GM12878 (cell line): Measurements from ENCODE around the gene FGD6. TPM values are rescaled to one million over a fixed set of nuclear protein-coding genes. Genes with fewer than 3 reads are reported as not detected.

Experiments
- ATF7 ChIP-seq: fragments of 450-650 bp; IDR thresholded peaks from 2 replicates; pipeline ENCODE4 v1.6.1; 2016; ENCODE audit warnings: low read depth, mild to moderate bottlenecking
- BHLHE40 ChIP-seq, 2 experiments: fragments of 450-650 bp in 1 of 2; IDR thresholded peaks; 2 replicates each; pipeline ENCODE4 v1.6.1; 2011 to 2017; ENCODE audit warnings: low read depth in 2 of 2, borderline replicate concordance in 1 of 2, improper control_type of control experiment in 1 of 2, low read length in 1 of 2, mild to moderate bottlenecking in 1 of 2
- CEBPB ChIP-seq, 2 experiments: fragments of 150-350 bp in 1 of 2; IDR thresholded peaks; 2 replicates each; pipeline ENCODE4 v1.6.1; 2012 to 2014; ENCODE audit warnings: low read depth in 2 of 2, low read length in 2 of 2, borderline replicate concordance in 1 of 2, inconsistent platforms in 1 of 2
- E2F4 ChIP-seq: IDR thresholded peaks from 2 replicates; pipeline ENCODE4 v1.6.1; 2012; ENCODE audit warnings: low read depth, low read length, improper control_type of control experiment
- E2F8 ChIP-seq: fragments of 450-650 bp; IDR thresholded peaks from 2 replicates; pipeline ENCODE4 v1.6.1; 2018; ENCODE audit warnings: mild to moderate bottlenecking, low read depth, moderate library complexity; ENCODE audit not compliant: partially characterized antibody
- FOS ChIP-seq: IDR thresholded peaks from 3 replicates; pipeline ENCODE4 v1.6.1; 2011; ENCODE audit warnings: borderline replicate concordance; ENCODE audit not compliant: insufficient read length; ENCODE audit errors: extremely low read depth
- FOXM1 ChIP-seq: IDR thresholded peaks from 2 replicates; pipeline ENCODE4 v1.6.1; 2012; ENCODE audit warnings: low read depth, mild to moderate bottlenecking, inconsistent platforms, low read length, moderate library complexity
- KDM1A ChIP-seq: fragments of 200-600 bp; sonication (generic); IDR thresholded peaks from 2 replicates; pipeline ENCODE4 v1.6.1; 2016; ENCODE audit warnings: borderline replicate concordance
- MYC ChIP-seq: IDR thresholded peaks from 2 replicates; pipeline ENCODE4 v1.6.1; 2011; ENCODE audit warnings: mild to moderate bottlenecking, low read length, moderate library complexity, inconsistent platforms; ENCODE audit not compliant: insufficient read depth, insufficient replicate concordance, insufficient read length, severe bottlenecking
- NKRF ChIP-seq: fragments of 450-650 bp; conservative IDR thresholded peaks from 2 replicates; pipeline ENCODE4 v1.6.1; 2017; ENCODE audit warnings: mild to moderate bottlenecking, moderate library complexity
- NR2C2 ChIP-seq: IDR thresholded peaks from 2 replicates; pipeline ENCODE4 v1.6.1; 2011; ENCODE audit warnings: borderline replicate concordance, low read depth; ENCODE audit not compliant: control insufficient read depth, insufficient read length
- REST ChIP-seq: IDR thresholded peaks from 2 replicates; pipeline ENCODE4 v1.6.1; 2012; ENCODE audit warnings: mild to moderate bottlenecking, low read depth, low read length
- RUNX3 ChIP-seq: IDR thresholded peaks from 2 replicates; pipeline ENCODE4 v1.6.1; 2012; ENCODE audit warnings: low read length, inconsistent platforms
- SIX5 ChIP-seq: IDR thresholded peaks from 2 replicates; pipeline ENCODE4 v1.6.1; 2011; ENCODE audit warnings: mild to moderate bottlenecking, low read depth, low read length, moderate library complexity; ENCODE audit not compliant: severe bottlenecking
- SKIL ChIP-seq: fragments of 450-650 bp; IDR thresholded peaks from 2 replicates; pipeline ENCODE4 v1.6.1; 2017; ENCODE audit warnings: mild to moderate bottlenecking, low read depth, inconsistent platforms; ENCODE audit not compliant: poor library complexity, severe bottlenecking
- SREBF2 ChIP-seq: IDR thresholded peaks from 2 replicates; pipeline ENCODE4 v1.6.1; 2012; ENCODE audit warnings: mild to moderate bottlenecking, low read length
- polyA plus RNA-seq, 11 experiments: library from polyadenylated mRNA; depleted of rRNA in 4 of 11; unstranded in 6 of 11; stranded (reverse) in 5 of 11; fragments of >200 nt; fragmentation: Nextera tagmentation in 4 of 11; fragmentation: Illumina TruSeq in 1 of 11; extraction: Ambion mirVana in 4 of 11; extraction: Trizol in 1 of 11; gene quantifications; 1 replicate in 1 of 11; 2 replicates in 10 of 11; pipeline versions ENCODE4 v1.2.1 to v1.2.3, GENCODE V29; 2011 to 2016; ENCODE audit warnings: inconsistent platforms in 2 of 11, missing spikeins in 2 of 11, low read depth in 1 of 11
- total RNA-seq, 4 experiments: library from RNA; depleted of rRNA in 3 of 4; stranded (reverse); fragments of >200 nt in 3 of 4; fragmentation: Illumina TruSeq in 1 of 4; extraction: Trizol in 1 of 4; gene quantifications; 2 replicates each; pipeline versions ENCODE4 v1.2.1 to v1.2.3, GENCODE V29; 2013 to 2021

FGD6 gene
- total and polyA plus RNA-seq, 10 of the 15 experiments (the other 5 are each of a cell fraction or from before 2014, with no cell fraction given): 2.4 to 15.5 (median 8.9) TPM

- no peak for TF ChIP-seq BHLHE40 (IDR thresholded peaks at IDR 0.05; ENCODE audit: borderline replicate concordance in 1 of 2, low read depth in 2 of 2, low read length in 1 of 2)
- TF ChIP-seq ATF7: no peak
- TF ChIP-seq SIX5: no peak
- TF ChIP-seq REST: no peak
- TF ChIP-seq FOXM1: peak; percentile 89; the same call in 1 of the 2 replicates
- TF ChIP-seq E2F4: no peak
- peak; percentile 29 for TF ChIP-seq SKIL
- TF ChIP-seq E2F8: no peak
- TF ChIP-seq FOS: no peak
- no peak for TF ChIP-seq KDM1A
- TF ChIP-seq MYC: no peak
- no peak for TF ChIP-seq NKRF
- no peak for TF ChIP-seq NR2C2
- no peak for TF ChIP-seq CEBPB (IDR thresholded peaks at IDR 0.05; ENCODE audit: borderline replicate concordance in 1 of 2, low read depth in 2 of 2, low read length in 2 of 2)
- no peak for TF ChIP-seq SREBF2
- TF ChIP-seq RUNX3: peak; percentile 78
These were observed 128.9 kb downstream of the FGD6 start (continued) for GRCh38 chr12:95088379-95088778.
